GM12873 (cell line): Measurements from ENCODE around the gene HIF1A.

Experiments
- TF ChIP-seq, protein P1 (sequence below): IDR thresholded peaks from 2 replicates; pipeline ENCODE4 v1.5.1; 2012; ENCODE audit warnings: low read depth, mild to moderate bottlenecking, moderate library complexity, low read length, control low read depth; ENCODE audit not compliant: insufficient read depth; ENCODE audit errors: missing control alignments

The HIF1A gene

DNA sequence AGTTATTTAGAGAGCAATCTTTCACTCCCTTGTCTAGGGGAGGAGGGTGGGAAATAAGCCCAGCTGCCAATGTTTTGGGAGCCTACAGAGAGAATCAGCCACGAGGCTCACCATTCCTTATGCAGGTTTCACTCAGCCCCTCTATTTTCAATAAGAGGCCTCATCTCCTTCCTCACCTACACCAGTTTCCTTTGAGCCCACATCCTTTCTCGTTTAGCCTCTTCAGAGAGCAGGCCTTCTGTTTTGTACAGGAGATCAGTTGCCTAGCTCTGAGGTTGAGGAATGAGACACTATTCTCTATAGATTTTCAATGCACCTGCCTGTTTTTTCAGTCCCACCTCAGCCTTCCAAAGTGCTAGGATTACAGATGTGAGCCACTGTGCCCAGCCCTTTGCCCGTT lies 84.8 kb downstream of the HIF1A start:
- TF ChIP-seq, protein P1, sequence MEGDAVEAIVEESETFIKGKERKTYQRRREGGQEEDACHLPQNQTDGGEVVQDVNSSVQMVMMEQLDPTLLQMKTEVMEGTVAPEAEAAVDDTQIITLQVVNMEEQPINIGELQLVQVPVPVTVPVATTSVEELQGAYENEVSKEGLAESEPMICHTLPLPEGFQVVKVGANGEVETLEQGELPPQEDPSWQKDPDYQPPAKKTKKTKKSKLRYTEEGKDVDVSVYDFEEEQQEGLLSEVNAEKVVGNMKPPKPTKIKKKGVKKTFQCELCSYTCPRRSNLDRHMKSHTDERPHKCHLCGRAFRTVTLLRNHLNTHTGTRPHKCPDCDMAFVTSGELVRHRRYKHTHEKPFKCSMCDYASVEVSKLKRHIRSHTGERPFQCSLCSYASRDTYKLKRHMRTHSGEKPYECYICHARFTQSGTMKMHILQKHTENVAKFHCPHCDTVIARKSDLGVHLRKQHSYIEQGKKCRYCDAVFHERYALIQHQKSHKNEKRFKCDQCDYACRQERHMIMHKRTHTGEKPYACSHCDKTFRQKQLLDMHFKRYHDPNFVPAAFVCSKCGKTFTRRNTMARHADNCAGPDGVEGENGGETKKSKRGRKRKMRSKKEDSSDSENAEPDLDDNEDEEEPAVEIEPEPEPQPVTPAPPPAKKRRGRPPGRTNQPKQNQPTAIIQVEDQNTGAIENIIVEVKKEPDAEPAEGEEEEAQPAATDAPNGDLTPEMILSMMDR = no peak

DNA sequence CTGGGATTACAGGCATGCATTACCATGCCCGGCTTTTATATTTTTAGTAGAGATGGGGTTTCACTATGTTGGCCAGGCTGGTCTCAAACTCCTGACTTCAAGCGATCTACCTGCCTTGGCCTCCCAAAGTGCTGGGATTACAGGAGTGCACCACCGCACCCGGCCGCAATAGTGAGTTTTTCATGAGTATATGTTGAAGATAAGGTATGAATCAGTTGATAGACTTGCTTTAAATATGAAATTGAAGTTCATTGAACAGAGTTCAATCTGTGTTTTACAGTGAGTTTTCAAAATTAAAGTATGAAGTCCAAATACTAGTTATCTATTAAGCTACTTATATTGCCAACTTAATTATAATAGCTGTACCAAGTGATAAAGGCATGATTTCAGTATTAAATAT lies 102.0 kb downstream of the HIF1A start:
- TF ChIP-seq, protein P1 = no peak
